A673 (cell line): Measurements from ENCODE around the gene TBC1D16. TPM values are rescaled to one million over a fixed set of nuclear protein-coding genes. Genes with fewer than 3 reads are reported as not detected.

Experiments used
- BruUV-seq: library from RNA; stranded (reverse); fragments of 400-500 nt; replicated peaks from 2 replicates; lab custom pipeline; 2021; lab: Mats Ljungman, UMichigan
- CTCF ChIA-PET: fragments of 300-600 bp; sonication (Branson Sonifier 250); formaldehyde crosslinking; loops from one replicate; lab custom pipeline; 2022; ENCODE audit warnings: antibody characterized with exemption; lab: Charles Lee
- POLR2A ChIA-PET: fragments of 300-600 bp; sonication (Branson Sonifier 250); formaldehyde crosslinking; loops from one replicate; lab custom pipeline; 2022; ENCODE audit warnings: antibody characterized with exemption; ENCODE audit not compliant: low non-redundant PET; lab: Charles Lee
- DNase-seq: peaks from one replicate; pipeline ENCODE4 v3.0.0-alpha.2; 2015; ENCODE audit warnings: low spot score
- H3K27ac ChIP-seq: fragments of 200-600 bp; sonication (generic); 2 replicates; pipeline ENCODE4 v1.5.1; 2016; ENCODE audit warnings: mixed run types, low read depth, mild to moderate bottlenecking, mixed read lengths, antibody characterized with exemption, low read length; ENCODE audit not compliant: poor library complexity, severe bottlenecking
- H3K27me3 ChIP-seq: fragments of 200-600 bp; sonication (generic); replicated peaks from 2 replicates; pipeline ENCODE4 v1.6.1; 2017; ENCODE audit warnings: mixed run types, low read depth, mild to moderate bottlenecking, mixed read lengths, antibody characterized with exemption, low read length; ENCODE audit not compliant: insufficient read depth, poor library complexity
- H3K36me3 ChIP-seq: fragments of 200-600 bp; sonication (generic); 2 replicates; pipeline ENCODE4 v1.6.1; 2016; ENCODE audit warnings: mixed run types, mild to moderate bottlenecking, mixed read lengths, antibody characterized with exemption, low read length; ENCODE audit not compliant: insufficient read depth, poor library complexity, severe bottlenecking
- H3K4me1 ChIP-seq: fragments of 200-600 bp; sonication (generic); 2 replicates; pipeline ENCODE4 v1.6.1; 2017; ENCODE audit warnings: mixed run types, mild to moderate bottlenecking, mixed read lengths, antibody characterized with exemption, low read length; ENCODE audit not compliant: insufficient read depth, poor library complexity, severe bottlenecking
- H3K4me3 ChIP-seq: fragments of 200-600 bp; sonication (generic); 2 replicates; pipeline ENCODE4 v1.5.1; 2016; ENCODE audit warnings: low read depth, mixed run types, mild to moderate bottlenecking, mixed read lengths, low read length; ENCODE audit not compliant: poor library complexity, severe bottlenecking
- H3K9me3 ChIP-seq: fragments of 200-600 bp; sonication (generic); 2 replicates; pipeline ENCODE4 v1.6.1; 2016; ENCODE audit warnings: mixed run types, low read depth, mild to moderate bottlenecking, mixed read lengths, antibody characterized with exemption, low read length; ENCODE audit not compliant: poor library complexity, severe bottlenecking
- EZH2 ChIP-seq: fragments of 200-600 bp; sonication (generic); IDR thresholded peaks from 2 replicates; pipeline ENCODE4 v1.6.1; 2017; ENCODE audit warnings: borderline replicate concordance, low read depth, mild to moderate bottlenecking, mixed read lengths, antibody characterized with exemption, low read length; ENCODE audit not compliant: poor library complexity, severe bottlenecking
- intact Hi-C: fragments of 100-400 bp; cut with micrococcal nuclease; formaldehyde crosslinking; loops from one replicate; pipeline ENCODE4 v1.10.0; 2022; ENCODE audit not compliant: unreplicated experiment
- total RNA-seq: library from RNA; stranded (reverse); gene quantifications from 2 replicates; pipeline ENCODE4 v1.2.3, GENCODE V29; 2021
- TF ChIP-seq, protein P1 (sequence below): fragments of 300-800, 200-600 bp; sonication (generic); conservative IDR thresholded peaks from 2 replicates; pipeline ENCODE4 v1.5.1; 2017; ENCODE audit warnings: low read depth, mild to moderate bottlenecking, antibody characterized with exemption, low read length, moderate library complexity, mixed read lengths

TBC1D16 gene
- total RNA-seq, 1 experiment from 2014 or later = 49.1 TPM

DNA sequence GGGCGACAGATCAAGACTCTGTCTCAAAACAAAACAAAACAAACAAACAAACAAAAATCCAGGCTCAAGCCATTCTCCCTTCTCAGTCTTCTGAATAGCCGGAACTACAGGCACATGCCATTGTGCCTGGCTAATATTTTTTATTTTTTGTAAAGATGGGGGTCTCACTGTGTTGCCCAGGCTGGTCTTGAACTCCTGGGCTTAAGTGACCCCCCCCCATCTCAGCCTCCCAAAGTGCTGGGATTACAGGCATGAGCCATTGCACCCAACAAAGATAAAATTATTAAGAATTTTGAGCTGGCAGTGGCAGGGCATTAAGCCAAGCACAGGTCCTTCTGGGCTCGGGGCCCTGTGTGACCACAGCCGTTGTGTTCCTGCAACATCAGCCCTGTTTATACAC is 126.6 kb downstream of the TBC1D16 start:
- ChIA-PET POLR2A (no interaction called here), CTCF (no interaction called here)
- Histone ChIP-seq H3K27me3 (no peaks in the 10 kb centered on the region), H3K4me3 (no peak overlapping the region), H3K27ac (no peak overlapping the region), H3K36me3 (no peaks in the 10 kb centered on the region), H3K4me1 (peaks cover 12% of the 10 kb centered on the region), H3K9me3 (no peaks in the 10 kb centered on the region)
- TF ChIP-seq, protein P1, sequence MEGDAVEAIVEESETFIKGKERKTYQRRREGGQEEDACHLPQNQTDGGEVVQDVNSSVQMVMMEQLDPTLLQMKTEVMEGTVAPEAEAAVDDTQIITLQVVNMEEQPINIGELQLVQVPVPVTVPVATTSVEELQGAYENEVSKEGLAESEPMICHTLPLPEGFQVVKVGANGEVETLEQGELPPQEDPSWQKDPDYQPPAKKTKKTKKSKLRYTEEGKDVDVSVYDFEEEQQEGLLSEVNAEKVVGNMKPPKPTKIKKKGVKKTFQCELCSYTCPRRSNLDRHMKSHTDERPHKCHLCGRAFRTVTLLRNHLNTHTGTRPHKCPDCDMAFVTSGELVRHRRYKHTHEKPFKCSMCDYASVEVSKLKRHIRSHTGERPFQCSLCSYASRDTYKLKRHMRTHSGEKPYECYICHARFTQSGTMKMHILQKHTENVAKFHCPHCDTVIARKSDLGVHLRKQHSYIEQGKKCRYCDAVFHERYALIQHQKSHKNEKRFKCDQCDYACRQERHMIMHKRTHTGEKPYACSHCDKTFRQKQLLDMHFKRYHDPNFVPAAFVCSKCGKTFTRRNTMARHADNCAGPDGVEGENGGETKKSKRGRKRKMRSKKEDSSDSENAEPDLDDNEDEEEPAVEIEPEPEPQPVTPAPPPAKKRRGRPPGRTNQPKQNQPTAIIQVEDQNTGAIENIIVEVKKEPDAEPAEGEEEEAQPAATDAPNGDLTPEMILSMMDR = no peak
- no peak for TF ChIP-seq EZH2
- DNase-seq = no peak
- BruUV-seq = no TSS peak
- intact Hi-C loops = no loop called here

DNA sequence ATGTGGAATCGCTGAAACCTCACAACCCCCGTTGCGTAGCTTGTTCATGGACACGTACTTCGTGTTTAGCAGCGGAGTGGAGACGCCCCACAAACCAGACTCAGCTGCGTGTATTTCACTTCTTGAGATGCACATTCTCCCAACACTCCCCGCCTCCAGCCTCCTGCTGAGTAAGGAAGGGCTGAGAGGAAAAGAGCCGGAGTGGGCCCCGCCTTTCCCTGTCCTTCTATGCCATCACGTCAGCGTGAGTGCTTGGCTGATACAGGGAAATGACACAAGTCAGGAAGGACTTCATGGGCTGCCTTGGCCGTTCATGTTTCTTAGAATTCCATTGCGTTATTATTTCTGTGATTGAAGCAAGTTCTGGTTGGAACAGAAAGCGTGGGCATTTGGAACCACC is 127.8 kb downstream of the TBC1D16 start:
- POLR2A ChIA-PET = no interaction called here
- peak overlapping the region; percentile 20 for H3K27ac ChIP-seq
- CTCF ChIA-PET = no interaction called here
- TF ChIP-seq, protein P1 = no peak
- no peak for TF ChIP-seq EZH2
- no peak overlapping the region for H3K4me3 ChIP-seq
- H3K27me3 ChIP-seq = no peaks in the 10 kb centered on the region
- H3K9me3 ChIP-seq = no peaks in the 10 kb centered on the region
- no TSS peak for BruUV-seq
- H3K36me3 ChIP-seq = no peaks in the 10 kb centered on the region
- peaks cover 12% of the 10 kb centered on the region for H3K4me1 ChIP-seq
- intact Hi-C loops = no loop called here
- peak; percentile 86 for DNase-seq

DNA sequence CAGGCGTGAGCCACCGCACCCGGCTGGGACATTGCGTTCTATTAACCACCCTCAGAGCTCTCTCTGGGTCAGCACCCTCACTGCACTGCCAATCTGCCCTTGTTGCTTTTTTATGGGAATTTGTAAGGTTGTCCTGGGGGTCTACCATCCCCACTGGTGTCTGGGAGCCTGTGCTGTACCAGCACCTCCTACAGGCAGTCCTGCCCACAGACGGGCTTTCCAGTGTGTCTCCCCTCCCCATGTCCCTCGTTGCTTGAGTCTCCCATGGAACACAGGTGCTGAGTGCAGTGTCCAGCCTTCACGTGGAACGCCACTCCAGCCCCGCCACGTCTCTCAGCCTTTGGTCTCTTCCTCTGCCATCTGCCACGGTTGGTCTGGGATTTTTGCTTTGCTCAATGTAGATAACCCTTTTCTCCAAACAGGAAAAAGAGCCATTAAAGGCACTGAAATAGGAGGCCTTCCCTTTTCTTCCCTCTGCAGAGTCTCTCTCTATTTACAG is 128.4 kb downstream of the TBC1D16 start:
- CTCF ChIA-PET = no interaction called here
- intact Hi-C loops = no loop called here

More for the DNA sequence above, 128.4 kb downstream of the TBC1D16 start:
- Histone ChIP-seq H3K4me1 (peaks cover 12% of the 10 kb centered on the region), H3K4me3 (no peak overlapping the region), H3K9me3 (no peaks in the 10 kb centered on the region), H3K27me3 (no peaks in the 10 kb centered on the region), H3K36me3 (no peaks in the 10 kb centered on the region), H3K27ac (no peak overlapping the region)
- DNase-seq = no peak
- TF ChIP-seq, protein P1 = peak; percentile 42; the same call in 1 of the 2 replicates
- no peak for TF ChIP-seq EZH2
- no TSS peak for BruUV-seq
- POLR2A ChIA-PET = no interaction called here
